ENCODE data around the gene PCA3. TPM values are rescaled to one million over a fixed set of nuclear protein-coding genes. Genes with fewer than 3 reads are reported as not detected.

PCA3 gene
- total RNA-seq, 2 donors from 2014 or later, result not detected

DNA sequence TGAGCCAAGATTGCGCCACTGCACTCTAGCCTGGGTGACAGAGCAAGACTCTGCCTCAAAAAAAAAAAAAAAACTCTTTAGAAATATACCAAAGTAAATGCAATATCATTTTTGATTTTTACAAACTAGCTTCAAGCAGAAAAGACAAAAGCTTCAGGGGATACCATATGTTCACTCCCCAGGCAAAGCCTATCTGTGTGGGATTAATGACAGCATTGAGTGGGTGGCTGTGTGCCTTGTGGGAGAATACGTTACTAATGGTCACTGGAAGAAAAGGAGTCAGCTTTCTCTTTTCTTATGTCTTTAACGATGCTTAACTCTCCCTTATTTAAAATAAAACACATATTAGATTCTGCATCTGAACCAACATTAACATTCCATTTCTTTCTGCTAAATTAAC lies 1.9 kb downstream of the PCA3 start:
- ATAC-seq (replicated peaks in 1 of 2), result no peak
- no peak overlapping the region for H3K27ac Mint-ChIP-seq

DNA sequence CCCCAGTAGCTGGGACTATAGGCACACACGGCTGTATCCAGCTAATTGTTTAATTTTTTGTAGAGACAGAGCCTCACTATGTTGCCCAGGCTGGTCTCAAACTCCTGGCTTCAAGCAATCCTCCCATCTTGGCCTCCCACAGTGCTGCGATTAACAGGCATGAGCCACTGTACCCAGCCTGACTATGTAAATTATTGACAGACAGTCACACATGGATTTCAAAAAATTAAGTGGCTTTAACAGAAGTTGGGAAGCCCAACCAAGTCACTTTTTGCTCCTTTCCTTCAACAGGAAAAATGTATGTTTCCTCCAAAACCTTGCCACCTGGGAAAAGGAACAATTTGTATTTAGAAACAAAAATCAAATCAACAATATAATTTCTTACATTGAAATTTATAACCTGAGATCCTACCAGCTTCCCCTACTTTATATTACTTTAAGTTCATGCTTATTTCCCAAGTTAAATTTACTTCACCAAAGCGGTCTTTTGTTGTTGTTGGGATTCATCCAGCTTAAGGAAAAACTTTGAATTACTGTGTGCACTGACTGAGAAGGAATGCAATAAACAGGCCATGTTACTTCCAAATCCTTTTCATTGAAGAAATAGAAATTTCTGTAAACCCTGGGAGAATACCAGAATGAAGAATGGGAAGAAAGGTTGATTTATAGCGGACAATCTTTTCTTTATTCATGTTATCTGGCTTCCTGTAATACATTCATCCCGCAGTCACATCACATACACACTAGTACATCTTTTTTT lies 8.6 kb downstream of the PCA3 start:
- H3K4me1 Mint-ChIP-seq (ENCODE audit: low read depth), result no peaks in the 10 kb centered on the region
- H3K27ac Mint-ChIP-seq, result no peak overlapping the region
- H3K9me3 Mint-ChIP-seq, result no peaks in the 10 kb centered on the region
- H3K4me3 Mint-ChIP-seq, result no peak overlapping the region
- ATAC-seq (replicated peaks in 1 of 2) (no peak), DNase-seq (no peak)
- no peaks in the 10 kb centered on the region for H3K36me3 Mint-ChIP-seq (ENCODE audit: insufficient read depth in 2 of 2)
- H3K27me3 Mint-ChIP-seq (ENCODE audit: low read depth), result peaks cover 17% of the 10 kb centered on the region

More for the DNA sequence above, 1.9 kb downstream of the PCA3 start:
- Mint-ChIP-seq H3K36me3 (ENCODE audit: insufficient read depth in 2 of 2) (no peaks in the 10 kb centered on the region), H3K4me3 (no peak overlapping the region), H3K9me3 (no peaks in the 10 kb centered on the region), H3K27me3 (ENCODE audit: low read depth) (peaks cover 8% of the 10 kb centered on the region), H3K4me1 (ENCODE audit: low read depth) (no peaks in the 10 kb centered on the region)
- DNase-seq, result no peak

DNA sequence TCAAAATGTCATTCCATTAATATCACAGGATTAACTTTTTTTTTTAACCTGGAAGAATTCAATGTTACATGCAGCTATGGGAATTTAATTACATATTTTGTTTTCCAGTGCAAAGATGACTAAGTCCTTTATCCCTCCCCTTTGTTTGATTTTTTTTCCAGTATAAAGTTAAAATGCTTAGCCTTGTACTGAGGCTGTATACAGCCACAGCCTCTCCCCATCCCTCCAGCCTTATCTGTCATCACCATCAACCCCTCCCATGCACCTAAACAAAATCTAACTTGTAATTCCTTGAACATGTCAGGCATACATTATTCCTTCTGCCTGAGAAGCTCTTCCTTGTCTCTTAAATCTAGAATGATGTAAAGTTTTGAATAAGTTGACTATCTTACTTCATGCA lies 20.6 kb downstream of the PCA3 start:
- Mint-ChIP-seq H3K36me3 (ENCODE audit: insufficient read depth in 2 of 2) (no peaks in the 10 kb centered on the region), H3K27me3 (ENCODE audit: low read depth) (peaks cover 6% of the 10 kb centered on the region), H3K9me3 (peaks cover 0 to 2% of the 10 kb centered on the region in 2 donors), H3K27ac (no peak overlapping the region), H3K4me3 (no peak overlapping the region), H3K4me1 (ENCODE audit: low read depth) (no peaks in the 10 kb centered on the region)
- ATAC-seq (replicated peaks in 1 of 2) (no peak), DNase-seq (no peak)

DNA sequence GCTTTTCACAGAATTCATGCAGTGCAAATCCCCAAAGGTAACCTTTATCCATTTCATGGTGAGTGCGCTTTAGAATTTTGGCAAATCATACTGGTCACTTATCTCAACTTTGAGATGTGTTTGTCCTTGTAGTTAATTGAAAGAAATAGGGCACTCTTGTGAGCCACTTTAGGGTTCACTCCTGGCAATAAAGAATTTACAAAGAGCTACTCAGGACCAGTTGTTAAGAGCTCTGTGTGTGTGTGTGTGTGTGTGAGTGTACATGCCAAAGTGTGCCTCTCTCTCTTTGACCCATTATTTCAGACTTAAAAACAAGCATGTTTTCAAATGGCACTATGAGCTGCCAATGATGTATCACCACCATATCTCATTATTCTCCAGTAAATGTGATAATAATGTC lies 21.3 kb downstream of the PCA3 start:
- H3K4me3 Mint-ChIP-seq, result no peak overlapping the region
- DNase-seq (no peak), ATAC-seq (replicated peaks in 1 of 2) (no peak)
- peaks cover 0 to 2% of the 10 kb centered on the region in 2 donors for H3K9me3 Mint-ChIP-seq
- peaks cover 6% of the 10 kb centered on the region for H3K27me3 Mint-ChIP-seq (ENCODE audit: low read depth)
- no peaks in the 10 kb centered on the region for H3K4me1 Mint-ChIP-seq (ENCODE audit: low read depth)
- no peak overlapping the region for H3K27ac Mint-ChIP-seq
- no peaks in the 10 kb centered on the region for H3K36me3 Mint-ChIP-seq (ENCODE audit: insufficient read depth in 2 of 2)

DNA sequence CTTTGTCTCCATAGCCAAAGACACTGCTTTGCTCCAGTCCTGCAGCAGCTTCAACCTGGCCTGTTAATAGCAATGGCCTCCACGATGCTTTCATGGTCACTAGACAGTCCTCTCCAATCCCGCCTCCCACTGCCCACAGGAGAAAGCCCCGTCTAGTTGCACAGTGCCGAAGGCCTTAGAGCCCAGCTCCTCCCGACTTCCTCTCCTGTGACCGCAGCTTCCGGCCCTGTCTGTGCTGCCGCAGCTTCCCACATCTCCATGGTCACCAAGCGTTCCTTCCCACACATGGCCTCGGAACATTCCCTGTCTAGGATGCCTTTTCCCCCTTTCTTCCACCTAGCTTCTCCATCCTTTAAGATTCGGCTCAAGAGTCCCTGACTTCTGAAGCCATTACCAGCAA lies 23.4 kb downstream of the PCA3 start:
- H3K27me3 Mint-ChIP-seq (ENCODE audit: low read depth), result peaks cover 6% of the 10 kb centered on the region
- no peaks in the 10 kb centered on the region for H3K36me3 Mint-ChIP-seq (ENCODE audit: insufficient read depth in 2 of 2)
- ATAC-seq (replicated peaks in 1 of 2), result no peak
- H3K4me3 Mint-ChIP-seq, result no peak overlapping the region
- no peak overlapping the region for H3K27ac Mint-ChIP-seq
- no peaks in the 10 kb centered on the region for H3K4me1 Mint-ChIP-seq (ENCODE audit: low read depth)
- DNase-seq, result no peak
- no peaks in the 10 kb centered on the region for H3K9me3 Mint-ChIP-seq

DNA sequence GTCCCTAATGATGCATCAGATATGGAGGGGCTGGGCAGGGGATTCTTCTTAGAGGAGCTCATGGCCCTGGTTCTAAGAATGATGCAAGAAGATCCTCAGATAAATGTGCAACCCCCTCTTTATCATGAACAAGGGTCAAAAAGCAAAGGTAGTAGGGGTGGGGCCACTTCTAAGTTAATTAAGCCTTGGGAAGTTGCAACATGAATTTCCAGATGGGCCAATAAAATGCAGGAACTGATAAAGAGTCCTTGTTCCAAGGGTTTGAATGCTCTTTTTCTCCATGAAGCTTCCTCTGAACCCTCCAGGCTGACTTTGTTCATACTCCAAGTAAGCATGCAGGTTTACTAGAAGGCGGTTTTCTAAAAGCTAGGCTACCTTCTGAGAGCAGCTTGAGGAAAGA lies 25.6 kb downstream of the PCA3 start:
- DNase-seq (no peak), ATAC-seq (replicated peaks in 1 of 2) (no peak)
- Mint-ChIP-seq H3K27me3 (ENCODE audit: low read depth) (peaks cover 6% of the 10 kb centered on the region), H3K36me3 (ENCODE audit: insufficient read depth in 2 of 2) (no peaks in the 10 kb centered on the region), H3K4me3 (no peak overlapping the region), H3K9me3 (no peaks in the 10 kb centered on the region), H3K4me1 (ENCODE audit: low read depth) (no peaks in the 10 kb centered on the region), H3K27ac (no peak overlapping the region)

DNA sequence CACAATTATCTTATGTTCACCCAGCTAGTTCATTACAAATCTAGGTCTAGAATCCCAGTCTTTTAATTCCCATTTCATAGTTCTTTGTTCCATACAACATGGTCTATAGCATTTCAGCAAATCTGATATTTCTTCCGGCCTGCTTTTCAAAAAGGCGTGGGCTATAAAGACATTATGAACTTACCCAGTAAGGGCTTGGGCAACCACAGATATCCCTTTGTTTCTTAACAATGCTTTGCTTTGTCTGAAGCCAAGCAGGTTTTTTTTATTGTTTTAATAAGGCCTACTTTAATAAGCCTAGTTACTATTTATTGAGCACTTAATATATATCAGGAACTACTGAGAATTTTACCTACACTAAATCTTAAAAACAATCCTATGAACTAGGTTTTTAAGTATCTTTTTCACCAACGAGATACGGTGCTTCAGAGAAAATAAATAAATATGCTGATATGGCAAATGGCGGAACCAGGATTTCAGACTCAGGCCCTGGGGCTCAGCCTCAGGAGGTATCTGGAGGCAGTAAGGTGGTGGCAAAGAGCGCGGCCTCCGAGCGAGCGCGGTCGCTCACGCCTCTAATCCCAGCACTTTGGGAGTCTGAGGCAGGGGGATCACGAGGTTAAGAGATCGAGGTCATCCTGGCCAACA lies 29.7 kb downstream of the PCA3 start:
- DNase-seq (no peak), ATAC-seq (replicated peaks in 1 of 2) (no peak)
- Mint-ChIP-seq H3K36me3 (ENCODE audit: insufficient read depth in 2 of 2) (no peaks in the 10 kb centered on the region), H3K4me1 (ENCODE audit: low read depth) (no peaks in the 10 kb centered on the region), H3K27ac (no peak overlapping the region), H3K4me3 (no peak overlapping the region), H3K9me3 (no peaks in the 10 kb centered on the region), H3K27me3 (ENCODE audit: low read depth) (peaks cover 14% of the 10 kb centered on the region)

DNA sequence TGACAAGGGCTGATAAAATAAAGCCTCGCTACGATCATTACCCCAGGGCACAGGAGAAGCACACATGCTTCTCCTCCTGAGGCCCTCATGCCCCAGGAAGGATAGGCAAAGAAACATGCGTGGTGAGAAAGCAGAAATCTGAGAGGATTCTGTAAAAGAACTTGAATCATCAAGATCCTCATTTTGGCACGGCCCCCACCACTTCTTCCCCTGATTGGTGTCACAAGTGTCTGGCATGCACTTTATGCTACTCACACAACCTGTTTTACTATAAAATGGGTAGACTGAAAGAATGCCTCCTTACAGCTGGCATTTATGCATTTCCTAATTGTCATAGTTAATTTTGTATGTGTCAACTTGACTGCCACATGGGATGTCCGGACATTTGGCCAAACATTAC lies 32.1 kb downstream of the PCA3 start:
- no peak for ATAC-seq (replicated peaks in 1 of 2)
- Mint-ChIP-seq H3K4me3 (no peak overlapping the region), H3K9me3 (no peaks in the 10 kb centered on the region), H3K27me3 (ENCODE audit: low read depth) (peaks cover 14% of the 10 kb centered on the region), H3K4me1 (ENCODE audit: low read depth) (no peaks in the 10 kb centered on the region), H3K36me3 (ENCODE audit: insufficient read depth in 2 of 2) (no peaks in the 10 kb centered on the region), H3K27ac (no peak overlapping the region)
- no peak for DNase-seq

DNA sequence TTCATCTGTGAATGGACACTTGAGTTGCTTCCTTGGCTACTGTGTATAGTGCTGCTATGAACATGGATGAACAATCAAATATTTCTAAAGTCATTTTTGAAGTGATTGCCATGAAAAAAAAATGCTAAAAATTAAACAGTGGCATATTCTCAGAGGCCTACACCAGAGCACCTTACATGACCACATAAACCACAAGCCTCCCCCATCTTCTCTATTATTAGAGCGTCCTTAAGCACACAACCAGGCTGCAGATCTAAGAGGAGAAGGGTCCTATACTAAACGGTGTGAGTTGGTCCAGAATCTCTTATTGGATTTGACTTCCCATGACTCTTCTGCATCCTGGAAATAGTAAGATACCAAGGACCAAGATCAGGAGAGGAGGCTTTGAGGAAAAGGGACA lies 34.3 kb downstream of the PCA3 start:
- Mint-ChIP-seq H3K36me3 (ENCODE audit: insufficient read depth in 2 of 2) (no peaks in the 10 kb centered on the region), H3K27ac (no peak overlapping the region), H3K4me1 (ENCODE audit: low read depth) (no peaks in the 10 kb centered on the region), H3K4me3 (no peak overlapping the region), H3K27me3 (ENCODE audit: low read depth) (peaks cover 14% of the 10 kb centered on the region), H3K9me3 (no peaks in the 10 kb centered on the region)
- no peak for ATAC-seq (replicated peaks in 1 of 2)
- no peak for DNase-seq

DNA sequence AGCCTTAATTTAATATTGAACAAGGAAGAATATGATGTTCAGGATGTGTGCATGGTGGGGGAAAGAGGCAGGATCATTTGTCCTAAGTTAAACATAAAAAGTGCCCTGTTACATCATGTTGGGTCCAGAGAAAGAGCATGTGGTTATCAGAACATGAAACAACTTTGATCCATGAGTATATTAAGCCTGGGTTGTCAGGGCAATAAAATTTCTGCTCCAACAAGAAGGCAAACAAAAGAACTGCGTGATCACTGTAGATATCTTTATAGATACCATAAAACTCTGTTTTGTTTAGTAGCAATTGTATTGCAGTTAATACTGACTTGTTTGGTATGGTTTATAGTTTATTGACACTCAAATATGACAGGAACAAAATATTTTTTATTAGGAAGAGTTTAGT lies 35.2 kb downstream of the PCA3 start:
- ATAC-seq (replicated peaks in 1 of 2) (no peak), DNase-seq (no peak)
- H3K4me3 Mint-ChIP-seq, result no peak overlapping the region
- H3K36me3 Mint-ChIP-seq (ENCODE audit: insufficient read depth in 2 of 2), result no peaks in the 10 kb centered on the region
- no peak overlapping the region for H3K27ac Mint-ChIP-seq
- H3K4me1 Mint-ChIP-seq (ENCODE audit: low read depth), result no peaks in the 10 kb centered on the region
- peaks cover 19% of the 10 kb centered on the region for H3K27me3 Mint-ChIP-seq (ENCODE audit: low read depth)
- no peaks in the 10 kb centered on the region for H3K9me3 Mint-ChIP-seq

DNA sequence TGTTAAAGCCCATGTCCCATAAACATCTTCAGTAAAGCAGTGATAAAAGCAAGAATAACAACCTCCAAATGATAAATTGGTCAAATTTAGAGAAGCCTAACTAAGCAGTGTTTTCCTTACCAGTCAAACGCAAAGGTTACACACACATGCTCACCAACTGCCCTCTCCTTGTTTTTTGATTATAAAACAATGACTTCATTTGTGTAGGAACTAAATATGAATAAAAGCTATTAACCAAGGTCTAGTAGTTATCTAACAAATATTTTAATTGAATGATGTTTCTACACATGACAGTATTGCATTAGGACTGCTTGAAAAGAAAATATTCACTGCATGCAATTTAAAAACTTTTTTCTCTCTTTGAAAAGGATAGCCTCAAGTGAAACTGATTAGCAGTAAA lies 36.7 kb downstream of the PCA3 start:
- Mint-ChIP-seq H3K36me3 (ENCODE audit: insufficient read depth in 2 of 2) (no peaks in the 10 kb centered on the region), H3K27me3 (ENCODE audit: low read depth) (peaks cover 12% of the 10 kb centered on the region), H3K4me1 (ENCODE audit: low read depth) (no peaks in the 10 kb centered on the region), H3K27ac (no peak overlapping the region), H3K9me3 (no peaks in the 10 kb centered on the region), H3K4me3 (no peak overlapping the region)
- ATAC-seq (replicated peaks in 1 of 2) (no peak), DNase-seq (no peak)

DNA sequence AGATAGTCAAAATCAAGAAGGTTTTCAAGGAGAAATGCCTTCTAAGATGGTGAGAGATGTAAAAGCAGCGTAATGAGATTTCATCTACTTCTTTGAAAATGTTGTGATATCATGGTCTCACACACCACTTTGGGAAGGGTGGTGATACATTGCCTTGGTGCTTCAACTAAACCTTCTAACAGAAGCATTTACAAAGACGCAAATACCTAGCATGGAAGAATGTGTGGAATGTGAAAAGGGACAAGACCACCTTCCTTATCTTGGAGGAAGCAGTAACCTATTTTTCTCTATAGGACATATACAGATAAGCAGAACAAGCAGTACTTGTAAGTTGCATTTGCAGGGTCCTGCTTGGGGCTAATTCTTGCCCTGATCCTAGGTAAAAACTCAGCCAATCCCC lies 38.8 kb downstream of the PCA3 start:
- no peaks in the 10 kb centered on the region for H3K4me1 Mint-ChIP-seq (ENCODE audit: low read depth)
- no peaks in the 10 kb centered on the region for H3K36me3 Mint-ChIP-seq (ENCODE audit: insufficient read depth in 2 of 2)
- no peak overlapping the region for H3K27ac Mint-ChIP-seq
- no peak for DNase-seq
- H3K27me3 Mint-ChIP-seq (ENCODE audit: low read depth), result peaks cover 12% of the 10 kb centered on the region
- no peaks in the 10 kb centered on the region for H3K9me3 Mint-ChIP-seq
- no peak overlapping the region for H3K4me3 Mint-ChIP-seq
- ATAC-seq (replicated peaks in 1 of 2), result no peak

DNA sequence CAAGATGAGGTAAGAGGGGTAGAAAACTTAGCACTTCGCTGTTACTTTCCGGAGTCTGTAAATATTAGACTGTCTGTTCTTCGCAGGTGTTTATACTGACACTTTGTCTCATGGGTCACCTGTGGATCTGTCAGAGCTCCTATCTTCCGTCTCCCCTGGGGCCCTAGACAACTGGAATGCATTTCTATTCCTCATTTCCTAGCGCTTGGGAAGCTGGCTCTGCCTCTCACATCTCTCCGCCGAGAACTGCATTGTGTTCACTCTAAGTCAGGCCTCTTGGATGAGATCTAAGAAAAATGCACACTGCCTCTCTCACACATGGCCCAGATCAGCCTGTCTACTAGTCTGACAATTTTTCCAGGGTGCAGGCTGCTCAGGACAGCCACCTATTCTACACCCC lies 39.5 kb downstream of the PCA3 start:
- H3K27me3 Mint-ChIP-seq (ENCODE audit: low read depth), result peaks cover 12% of the 10 kb centered on the region
- no peak overlapping the region for H3K27ac Mint-ChIP-seq
- H3K9me3 Mint-ChIP-seq, result no peaks in the 10 kb centered on the region
- H3K4me1 Mint-ChIP-seq (ENCODE audit: low read depth), result no peaks in the 10 kb centered on the region
- H3K36me3 Mint-ChIP-seq (ENCODE audit: insufficient read depth in 2 of 2), result no peaks in the 10 kb centered on the region
- no peak for DNase-seq
- no peak overlapping the region for H3K4me3 Mint-ChIP-seq
- no peak for ATAC-seq (replicated peaks in 1 of 2)

DNA sequence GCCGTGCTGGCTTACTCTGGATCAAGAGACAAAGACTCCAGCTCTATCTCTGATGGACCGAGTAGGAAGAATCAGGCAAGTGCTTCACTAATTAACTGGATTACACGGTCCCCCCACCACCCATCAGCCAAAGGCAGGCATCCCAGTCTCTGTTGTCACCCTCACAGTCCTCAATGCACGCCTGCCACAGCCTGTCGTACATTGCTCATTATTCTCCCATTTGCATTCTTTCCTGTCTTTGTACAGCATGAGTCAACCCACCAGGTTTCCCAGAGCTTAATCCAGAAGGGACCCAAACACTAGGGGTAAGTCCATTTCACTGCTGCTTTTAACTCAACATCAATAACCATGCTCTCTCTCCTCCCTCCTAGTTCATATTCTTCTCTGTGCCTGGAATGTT lies 44.4 kb downstream of the PCA3 start:
- Mint-ChIP-seq H3K27me3 (ENCODE audit: low read depth) (peaks cover 15% of the 10 kb centered on the region), H3K4me3 (no peak overlapping the region), H3K36me3 (ENCODE audit: insufficient read depth in 2 of 2) (no peaks in the 10 kb centered on the region), H3K27ac (no peak overlapping the region), H3K9me3 (no peaks in the 10 kb centered on the region), H3K4me1 (ENCODE audit: low read depth) (no peaks in the 10 kb centered on the region)
- no peak for ATAC-seq (replicated peaks in 1 of 2)
- DNase-seq, result no peak
